ENCODE results near the gene SPNS2. TPM values are rescaled to one million over a fixed set of nuclear protein-coding genes. Genes with fewer than 3 reads are reported as not detected.
A peak's percentile ranks its signal among the peaks of the same experiment; 100 is the strongest.

The SPNS2 gene
- total RNA-seq, 2 donors from 2014 or later = 19.2 to 58.0 TPM

DNA sequence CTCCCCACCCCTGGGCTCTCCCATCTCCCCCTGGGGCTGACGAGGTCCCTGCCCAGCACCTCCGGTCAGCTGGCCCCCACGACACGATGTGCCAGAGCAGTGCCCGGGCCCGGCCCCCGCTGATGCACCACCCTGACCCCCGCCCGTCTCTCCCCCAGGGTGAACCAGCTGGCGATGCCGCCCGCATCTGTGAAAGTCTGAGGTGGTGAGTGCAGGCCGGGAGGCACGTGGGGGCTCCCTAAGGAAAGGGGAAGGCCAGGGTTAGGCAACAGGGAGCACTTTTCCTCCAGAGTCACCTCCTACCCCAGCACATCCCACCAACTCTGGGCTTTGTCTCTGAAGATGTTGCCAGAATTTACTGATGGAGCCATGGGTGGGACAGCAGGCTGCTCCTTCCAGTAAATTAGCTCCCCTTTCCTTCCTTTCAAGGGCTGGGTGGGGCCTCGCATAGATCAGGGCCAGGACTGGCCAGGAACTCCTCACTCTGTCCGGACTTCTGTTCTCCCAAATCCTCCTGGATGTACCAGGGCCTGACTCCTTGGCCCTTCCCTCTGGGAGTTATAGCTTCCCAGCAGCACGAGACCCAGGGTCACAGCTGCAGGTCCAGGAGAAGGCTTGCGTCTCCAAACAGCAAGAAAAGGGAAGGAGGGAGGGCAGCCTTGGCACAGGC, 38.2 kb downstream of the SPNS2 start:
- peak; percentile 18 for ATAC-seq
- TF ChIP-seq POLR2A (IDR thresholded peaks at IDR 0.05) = no peak
- TF ChIP-seq CTCF (IDR thresholded peaks at IDR 0.05) = no peak
- WGBS, 2 donors = 67 to 69% methylated on average over 13 to 18 of the region's 18 CpGs
- DNase-seq = peak in 1 of 4 donors; percentile 24
- Histone ChIP-seq H3K36me3 (replicated peaks in 1 of 2; ENCODE audit: insufficient read depth in 1 of 2, low read depth in 2 of 2) (peaks cover 5 to 8% of the 10 kb centered on the region in 2 donors), H3K27me3 (no peaks in the 10 kb centered on the region), H3K9me3 (no peaks in the 10 kb centered on the region), H3K4me3 (no peak overlapping the region), H3K4me1 (no peaks in the 10 kb centered on the region), H3K27ac (peak overlapping the region; percentile 19 to 50 (median 34))
- intact Hi-C loops (cut with DNase I) = no loop called here

DNA sequence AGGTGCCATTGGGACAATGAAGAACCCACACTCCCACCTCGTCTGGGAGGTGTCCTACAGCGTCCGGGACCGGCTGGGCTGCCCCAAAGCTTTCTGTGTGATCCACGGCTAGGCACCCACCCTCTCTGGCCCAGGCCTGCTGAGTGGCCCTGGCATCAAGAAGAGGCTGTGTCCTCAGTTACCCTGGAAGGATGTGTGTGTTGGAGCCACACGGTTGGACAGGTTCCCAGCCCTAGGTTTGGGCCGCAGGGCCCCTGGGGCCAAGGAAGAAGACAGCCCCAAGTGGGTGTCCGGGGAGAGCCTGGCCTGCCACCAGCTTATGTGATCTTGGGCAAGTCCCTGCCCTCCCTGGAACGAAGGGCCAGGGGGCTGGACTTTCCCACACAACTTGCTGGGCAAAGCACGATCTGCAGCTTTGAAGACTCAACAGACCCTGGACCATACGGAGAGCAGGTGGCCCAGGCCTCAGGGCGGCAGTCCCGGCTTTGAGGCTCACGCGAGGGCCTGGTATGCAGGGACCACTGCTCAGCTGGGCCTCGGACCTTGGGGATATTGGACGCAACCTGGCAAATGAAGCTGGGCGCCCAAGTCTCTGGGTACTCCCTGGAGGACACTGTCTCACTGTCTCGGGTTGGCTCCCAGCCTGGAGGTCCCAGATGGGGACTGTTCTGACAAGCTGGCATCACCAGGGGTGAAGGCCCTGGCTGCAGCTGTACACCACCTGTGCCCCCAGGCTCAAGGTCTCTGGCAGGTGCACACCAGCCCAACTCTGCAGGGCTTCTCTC, 39.0 kb downstream of the SPNS2 start:
- ATAC-seq (no peak), DNase-seq (peak in 1 of 4 donors; percentile 14)
- peaks cover 10 to 12% of the 10 kb centered on the region in 2 donors for H3K36me3 ChIP-seq (replicated peaks in 1 of 2; ENCODE audit: insufficient read depth in 1 of 2, low read depth in 2 of 2)
- 60 to 84% methylated on average over 1 to 18 of the region's 19 CpGs for WGBS, 2 donors
- peak overlapping the region; percentile 19 to 50 (median 34) for H3K27ac ChIP-seq
- TF ChIP-seq POLR2A (IDR thresholded peaks at IDR 0.05) = no peak
- TF ChIP-seq CTCF (IDR thresholded peaks at IDR 0.05) = no peak
- H3K4me1 ChIP-seq = no peaks in the 10 kb centered on the region
- H3K27me3 ChIP-seq = no peaks in the 10 kb centered on the region
- no peaks in the 10 kb centered on the region for H3K9me3 ChIP-seq
- H3K4me3 ChIP-seq = no peak overlapping the region
- intact Hi-C loops (cut with DNase I) = no loop called here

DNA sequence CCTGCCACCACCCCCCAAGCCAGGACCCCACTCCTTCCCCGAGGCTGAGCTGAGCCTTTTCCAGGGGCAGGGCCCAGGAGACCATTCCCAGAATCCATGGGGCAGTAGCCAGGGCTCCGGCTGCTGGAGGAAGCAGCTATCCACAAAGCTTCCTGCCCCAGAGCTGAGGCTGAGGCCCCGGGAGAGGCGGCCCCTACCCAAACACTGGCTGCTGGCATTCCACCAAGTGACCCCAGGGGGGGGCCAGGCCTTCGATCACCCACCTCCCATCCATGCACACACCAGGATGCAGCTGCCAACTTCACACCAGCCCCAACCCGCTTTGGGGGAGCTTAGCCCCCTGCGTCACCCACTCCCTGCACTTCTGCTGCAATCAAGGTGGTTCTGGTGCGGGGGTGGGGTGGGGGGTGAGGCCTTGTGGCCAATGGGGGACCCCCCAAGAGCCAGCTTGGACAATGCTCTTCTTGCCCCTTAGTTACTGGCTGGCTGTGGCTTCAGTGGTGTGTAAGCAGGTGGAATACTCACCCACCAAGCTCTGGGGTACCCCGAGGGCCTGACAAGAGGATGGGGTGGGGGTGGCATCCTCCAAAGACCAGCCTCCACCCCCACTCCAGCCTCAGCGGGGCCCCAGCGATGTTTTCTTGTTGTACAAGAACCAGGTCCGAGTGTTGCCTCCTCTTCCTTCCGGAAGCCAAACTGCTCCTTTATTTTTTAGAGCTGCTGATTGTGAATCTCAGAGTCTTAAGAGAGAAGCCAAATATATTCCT, 39.7 kb downstream of the SPNS2 start:
- Histone ChIP-seq H3K4me3 (no peak overlapping the region), H3K9me3 (no peaks in the 10 kb centered on the region)

DNA sequence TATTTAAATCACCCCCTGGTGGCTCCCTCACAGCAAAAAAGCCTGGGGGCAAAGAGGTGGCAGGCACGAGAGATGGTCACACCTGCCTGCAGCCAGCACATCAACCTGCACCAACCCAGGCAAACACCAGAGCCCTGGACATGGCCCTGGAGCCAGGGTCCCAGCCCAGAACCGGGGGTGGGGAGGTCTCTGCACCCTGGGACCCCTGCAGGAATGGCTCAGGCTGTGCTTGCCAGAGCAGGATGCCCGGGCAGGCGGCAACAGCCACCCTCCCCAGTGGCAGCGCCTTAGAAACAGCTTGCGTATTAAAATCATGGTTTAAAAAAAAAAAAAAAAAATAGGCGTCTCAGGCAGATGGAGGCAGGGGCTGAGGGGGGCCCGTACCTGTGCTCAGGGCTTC, 40.3 kb downstream of the SPNS2 start:
- 86 to 87% methylated on average over 5 to 8 of the region's 8 CpGs for WGBS, 2 donors
- H3K36me3 ChIP-seq (replicated peaks in 1 of 2; ENCODE audit: insufficient read depth in 1 of 2, low read depth in 2 of 2) = peaks cover 17 to 18% of the 10 kb centered on the region in 2 donors
- intact Hi-C loops (cut with DNase I) = no loop called here
- no peak for TF ChIP-seq CTCF (IDR thresholded peaks at IDR 0.05)
- no peak for TF ChIP-seq POLR2A (IDR thresholded peaks at IDR 0.05)
- no peak overlapping the region for H3K27ac ChIP-seq
- H3K27me3 ChIP-seq = no peaks in the 10 kb centered on the region
- ATAC-seq (no peak), DNase-seq (no peak)
- no peak overlapping the region for H3K4me3 ChIP-seq
- no peaks in the 10 kb centered on the region for H3K9me3 ChIP-seq
- H3K4me1 ChIP-seq = no peaks in the 10 kb centered on the region

More for the DNA sequence above, 39.7 kb downstream of the SPNS2 start:
- Histone ChIP-seq H3K36me3 (replicated peaks in 1 of 2; ENCODE audit: insufficient read depth in 1 of 2, low read depth in 2 of 2) (peaks cover 14% of the 10 kb centered on the region in 2 donors), H3K27me3 (no peaks in the 10 kb centered on the region), H3K4me1 (no peaks in the 10 kb centered on the region), H3K27ac (peak overlapping the region in 2 of 4 donors; percentile 3 to 50)
- DNase-seq (no peak), ATAC-seq (no peak)
- intact Hi-C loops (cut with DNase I) = no loop called here
- 76 to 78% methylated on average over 10 to 13 of the region's 13 CpGs for WGBS, 2 donors
- TF ChIP-seq POLR2A (IDR thresholded peaks at IDR 0.05) = no peak
- TF ChIP-seq CTCF (IDR thresholded peaks at IDR 0.05) = no peak

All from body of pancreas (tissue), 4 donors.